GM19351 (cell line): ENCODE measurements around the gene EFCAB9.
A peak's percentile ranks its signal among the peaks of the same experiment; 100 is the strongest.
"Not testable (repeated sequence)": the region's sequence is repeated elsewhere in the genome, so short reads cannot be mapped to it uniquely, and the experiment has no call there.

Experiments
- ATAC-seq: cut with Tn5 transposase; IDR thresholded peaks from one replicate; pipeline ENCODE4 v1.9.1; 2021; ENCODE audit warnings: mild to moderate bottlenecking, moderate library complexity; ENCODE audit not compliant: unreplicated experiment

EFCAB9 gene

DNA sequence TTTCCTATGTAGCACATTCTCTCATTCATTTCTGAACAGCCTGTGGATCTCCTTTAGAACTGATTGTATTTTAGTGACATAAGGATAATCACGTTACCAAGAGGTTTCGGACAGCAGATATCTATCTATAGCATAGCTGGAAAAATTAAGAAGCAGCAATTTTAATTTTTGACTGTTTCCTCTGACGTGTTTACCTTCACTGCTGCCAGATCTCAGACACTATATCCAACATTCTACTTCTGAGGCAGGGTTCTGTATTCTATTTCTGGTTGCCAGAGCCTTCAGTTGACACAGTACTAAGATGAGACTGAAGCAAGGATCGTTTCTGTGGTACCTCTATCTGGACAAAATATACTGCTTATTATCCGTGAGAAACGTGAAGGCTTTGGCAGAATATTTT is at the start of gene EFCAB9:
Gene EFCAB9 (plus strand): TSS at position 301 of the 400 bp plus-strand sequence. CDS start 1 bp downstream, at position 302.
- no peak for ATAC-seq

- no peak for ATAC-seq
Observed at GRCh38 chr5:172144291-172144815, 49.6 kb upstream of the EFCAB9 start.

DNA sequence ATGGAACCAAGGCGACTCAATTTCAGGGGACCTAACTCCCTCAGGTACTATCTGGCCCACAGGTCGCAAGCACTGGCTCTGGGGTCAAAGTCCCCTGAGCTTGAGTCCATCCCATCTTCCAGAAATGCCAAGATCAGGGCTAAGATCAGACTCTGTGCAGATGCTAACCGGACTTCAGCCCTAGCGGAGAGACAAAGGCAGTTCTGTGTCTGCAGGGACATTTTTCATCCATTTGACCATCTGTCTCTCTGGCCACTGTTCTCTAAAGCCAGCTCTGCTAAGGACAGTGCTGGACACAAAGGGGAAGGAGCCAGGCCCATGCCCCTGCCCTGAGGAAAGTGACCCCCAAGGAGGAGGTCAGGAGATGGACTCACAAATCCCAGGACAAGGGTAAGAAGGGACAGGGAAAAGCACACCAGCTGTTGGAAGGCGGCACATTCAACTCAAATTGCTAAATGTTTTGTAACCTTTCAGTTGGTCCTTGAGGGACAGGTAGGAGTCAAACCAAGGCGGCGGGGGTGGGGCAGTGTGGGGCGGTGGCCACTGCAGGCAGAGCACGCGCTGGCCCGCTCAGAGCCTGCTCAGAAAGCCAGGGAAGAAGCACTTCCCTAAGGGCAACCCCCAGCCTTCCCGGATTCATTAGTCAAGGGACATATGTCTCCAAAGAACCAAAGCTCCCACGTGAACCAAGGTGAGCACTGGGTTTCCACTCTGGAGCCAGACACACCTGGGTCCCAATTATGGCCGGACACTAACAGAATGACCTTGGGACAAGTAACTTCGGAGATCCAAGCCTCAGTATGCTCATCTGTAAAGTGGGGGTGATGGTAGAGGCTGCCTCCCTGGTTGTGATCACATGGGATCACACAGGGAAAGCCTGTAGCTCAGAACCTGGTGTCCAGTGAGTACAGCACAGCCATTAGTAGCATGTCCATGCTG is 48.8 kb upstream of the EFCAB9 start:
- ATAC-seq: no peak

- ATAC-seq: no peak
Observed at GRCh38 chr5:172145870-172146747, 47.9 kb upstream of the EFCAB9 start.

DNA sequence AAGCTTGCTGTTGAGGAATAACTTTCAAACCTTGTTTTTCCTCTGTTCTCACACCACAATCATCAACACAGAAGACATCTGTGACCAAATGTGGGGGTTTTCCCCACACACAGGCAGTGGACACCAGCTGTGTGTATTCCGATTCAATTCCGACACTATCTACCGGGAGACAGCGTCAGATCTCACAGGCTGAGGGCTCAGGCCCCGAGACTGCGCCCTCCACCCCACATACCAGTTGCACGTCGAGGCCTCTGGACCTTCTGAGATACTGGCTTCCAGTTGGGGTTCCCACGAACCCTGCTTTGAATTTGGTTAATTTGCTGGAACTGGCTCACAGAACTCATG is 47.3 kb upstream of the EFCAB9 start:
- ATAC-seq: no peak

DNA sequence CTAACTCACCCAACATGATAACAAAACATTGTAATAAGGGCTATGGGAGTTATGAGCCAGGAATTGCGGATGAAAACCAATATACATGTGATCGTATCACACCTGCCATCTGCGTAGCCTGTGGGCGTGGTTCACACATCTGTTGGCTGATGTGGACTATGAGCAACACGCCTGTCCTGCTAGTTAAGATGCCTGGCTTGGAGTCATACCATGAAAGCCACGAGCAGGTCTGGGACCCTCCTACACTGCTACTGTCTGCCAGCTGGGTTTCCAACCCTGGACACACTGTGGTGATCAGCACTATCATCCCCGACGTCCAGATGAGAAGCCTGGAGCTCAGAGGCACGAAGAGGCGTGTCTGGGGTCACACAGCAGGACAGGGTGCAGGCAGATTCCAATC is 46.1 kb upstream of the EFCAB9 start:
- ATAC-seq: no peak

DNA sequence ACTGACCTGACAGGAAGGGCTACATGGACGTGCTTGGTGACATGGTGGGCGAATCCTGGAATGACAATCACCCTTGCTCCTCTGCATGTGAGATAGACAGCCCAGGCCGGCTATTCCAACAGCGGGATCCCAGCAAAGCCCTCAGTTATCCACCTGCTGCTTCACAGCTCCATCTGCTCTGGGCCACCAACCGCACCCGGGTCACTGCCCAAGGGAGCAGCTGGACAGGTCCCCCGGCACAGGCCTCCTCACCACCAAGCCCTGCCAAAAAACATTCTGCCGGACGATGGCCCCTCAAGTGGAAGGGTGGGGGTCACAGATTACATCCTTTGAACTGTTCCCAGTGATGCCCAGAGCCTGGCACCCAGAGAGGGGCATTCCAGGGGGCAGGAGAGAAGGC is 45.6 kb upstream of the EFCAB9 start:
- ATAC-seq: no peak

DNA sequence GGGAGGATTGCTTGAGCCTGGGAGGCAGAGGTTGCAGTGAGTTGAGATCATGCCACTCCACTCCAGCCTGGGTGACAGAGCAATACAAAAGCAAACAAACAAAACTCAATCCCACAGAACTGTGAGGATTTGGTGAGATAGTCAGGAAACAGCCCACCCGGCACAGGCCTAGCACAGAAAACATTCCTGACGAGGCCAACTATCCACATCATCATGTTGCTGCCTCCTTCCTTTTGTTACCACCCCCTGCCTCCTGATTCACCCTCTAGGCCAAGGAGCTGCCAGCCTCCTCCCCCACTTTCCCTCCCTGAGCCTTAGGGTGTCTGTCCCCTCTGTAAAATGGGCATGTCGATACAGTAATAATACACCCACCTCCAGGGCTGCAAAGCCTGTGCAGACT is 44.9 kb upstream of the EFCAB9 start:
- ATAC-seq: no peak

DNA sequence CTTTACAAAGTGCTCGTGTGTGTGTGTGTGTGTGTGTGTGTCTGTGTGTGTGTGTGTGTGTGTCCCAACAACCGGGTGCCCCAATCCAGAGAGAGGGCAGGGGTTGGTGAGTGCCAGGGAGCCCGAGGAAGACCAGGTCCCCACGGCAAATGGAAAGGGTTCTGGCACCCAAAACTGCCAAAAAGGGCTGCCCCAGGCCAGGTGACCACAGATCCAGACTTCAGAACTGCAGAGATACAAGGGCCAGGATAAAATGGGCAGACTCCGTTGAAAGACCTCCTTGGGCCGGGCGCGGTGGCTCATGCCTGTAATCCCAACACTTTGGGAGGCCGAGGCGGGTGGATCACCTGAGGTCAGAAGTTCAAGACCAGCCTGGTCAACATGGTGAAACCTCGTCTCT is 44.5 kb upstream of the EFCAB9 start:
- not testable (repeated sequence) for ATAC-seq

- peak; percentile 74 for ATAC-seq
Observed at GRCh38 chr5:172150514-172151425, 43.2 kb upstream of the EFCAB9 start.

- ATAC-seq: no peak
Observed at GRCh38 chr5:172151661-172152210, 42.2 kb upstream of the EFCAB9 start.

DNA sequence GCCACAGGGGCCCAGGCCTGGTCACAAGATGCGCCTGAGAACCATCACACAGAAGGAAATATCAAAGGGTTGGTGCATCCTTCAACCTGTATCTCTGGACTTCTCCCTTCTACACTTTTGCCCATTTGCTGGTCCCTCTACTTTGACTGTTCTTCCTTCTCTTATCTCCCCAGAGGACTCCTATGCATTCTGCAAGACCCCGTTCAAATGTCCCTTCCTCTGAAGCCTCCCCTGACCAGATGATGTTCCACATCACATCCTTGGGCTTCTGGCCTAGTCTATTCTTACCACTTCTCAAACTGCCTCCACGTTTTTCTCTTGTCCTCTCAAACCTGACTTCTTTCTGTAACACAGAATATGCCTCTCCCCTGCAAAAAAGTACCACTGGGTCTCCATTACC is 40.3 kb upstream of the EFCAB9 start:
- ATAC-seq: no peak

DNA sequence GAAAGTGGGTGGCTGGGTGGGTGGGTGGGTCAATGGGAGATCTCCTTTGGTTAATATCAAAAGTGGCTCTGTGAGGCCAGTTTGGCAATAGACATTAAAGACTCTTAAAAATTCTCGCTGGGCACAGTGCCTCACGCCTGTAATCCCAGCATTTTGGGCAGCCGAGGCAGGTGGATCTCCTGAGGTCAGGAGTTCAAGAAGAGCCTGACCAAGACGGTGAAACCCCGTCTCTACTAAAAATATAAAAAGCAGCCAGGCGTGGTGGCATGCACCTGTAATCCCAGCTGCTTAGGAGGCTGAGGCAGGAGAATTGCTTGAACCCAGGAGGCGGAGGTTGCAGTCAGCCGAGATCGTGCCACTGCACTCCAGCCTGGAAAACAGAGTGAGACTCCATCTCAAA is 38.9 kb upstream of the EFCAB9 start:
- ATAC-seq: not testable (repeated sequence)

DNA sequence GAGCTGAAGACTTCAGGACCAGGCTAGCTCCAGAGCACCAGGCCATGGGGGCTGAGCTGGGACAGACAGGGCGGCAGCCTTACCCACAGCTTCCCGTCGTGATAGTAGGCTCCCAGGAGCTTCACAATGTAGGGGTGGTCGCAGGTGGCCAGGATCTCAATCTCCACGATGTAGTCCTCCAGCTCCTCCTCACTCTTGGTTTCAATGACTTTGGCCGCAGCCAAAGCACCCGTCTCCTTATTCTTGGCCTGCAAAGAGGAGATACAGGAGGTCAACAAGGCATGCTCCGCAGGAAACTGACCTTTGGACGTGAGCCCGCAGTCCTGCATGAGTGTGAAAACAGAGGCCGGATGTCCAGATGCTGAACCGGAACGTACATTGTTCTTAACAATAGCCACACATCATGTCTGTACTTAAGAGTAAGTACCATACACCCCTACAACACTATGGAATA is 37.4 kb upstream of the EFCAB9 start:
- ATAC-seq: no peak

DNA sequence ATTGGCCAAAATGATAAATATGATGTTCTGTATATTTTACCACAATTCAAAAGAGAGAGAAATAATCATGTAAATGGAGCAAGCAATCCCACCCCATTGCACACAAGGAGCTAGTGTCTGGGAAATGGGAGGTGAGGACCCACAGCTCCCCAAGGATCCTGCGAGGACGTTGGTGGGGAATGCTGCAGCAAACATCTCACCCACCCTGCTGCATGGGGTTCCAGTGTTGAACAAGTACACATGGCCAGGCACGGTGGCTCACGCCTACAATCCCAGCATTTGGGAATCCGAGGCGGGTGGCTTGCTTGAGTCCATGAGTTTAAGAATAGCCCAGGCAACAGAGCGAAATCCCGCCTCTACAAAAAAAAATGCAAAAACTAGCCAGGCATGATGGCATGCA is 35.0 kb upstream of the EFCAB9 start:
- ATAC-seq: no peak

GRCh38 chr5:172160506-172160905 is 33.5 kb upstream of the EFCAB9 start:
- ATAC-seq: no peak

- no peak for ATAC-seq
Observed at GRCh38 chr5:172162323-172162986, 31.5 kb upstream of the EFCAB9 start.

DNA sequence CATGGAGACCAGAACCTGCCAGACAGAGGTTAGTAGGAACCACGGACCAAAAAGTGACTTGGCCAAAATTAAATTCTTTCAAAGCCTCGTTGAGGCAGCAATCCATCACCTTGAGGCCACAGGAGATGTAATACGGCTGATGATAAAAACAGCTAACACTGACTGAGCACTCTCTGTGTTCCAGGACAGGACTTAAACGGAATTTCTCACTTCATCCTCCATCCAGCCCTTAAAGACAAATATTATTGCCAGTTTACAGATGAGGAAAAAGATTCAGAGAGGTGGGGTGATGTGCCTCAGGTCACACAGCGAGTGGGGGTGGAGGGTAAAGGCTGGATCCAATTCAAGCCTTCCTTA is 31.0 kb upstream of the EFCAB9 start:
- no peak for ATAC-seq

DNA sequence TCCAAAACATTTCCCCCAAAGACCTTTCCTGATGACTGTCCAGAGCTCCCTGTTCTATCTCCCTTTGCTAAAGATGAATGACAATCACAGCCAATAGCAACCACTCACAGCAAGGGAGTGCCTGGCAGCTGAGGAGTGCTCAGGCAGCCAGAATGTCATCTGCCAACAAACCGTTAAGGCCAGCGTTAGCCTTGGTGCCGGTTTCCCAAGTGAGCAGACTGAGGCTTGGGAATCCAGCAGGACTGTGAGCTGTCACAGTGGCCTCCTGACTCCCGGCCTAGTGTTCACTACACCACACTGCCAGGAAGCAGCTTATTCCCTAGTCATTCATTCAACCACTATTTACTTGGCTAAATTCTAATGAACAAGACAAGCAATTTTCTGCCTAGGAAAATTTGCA is 30.6 kb upstream of the EFCAB9 start:
- no peak for ATAC-seq

DNA sequence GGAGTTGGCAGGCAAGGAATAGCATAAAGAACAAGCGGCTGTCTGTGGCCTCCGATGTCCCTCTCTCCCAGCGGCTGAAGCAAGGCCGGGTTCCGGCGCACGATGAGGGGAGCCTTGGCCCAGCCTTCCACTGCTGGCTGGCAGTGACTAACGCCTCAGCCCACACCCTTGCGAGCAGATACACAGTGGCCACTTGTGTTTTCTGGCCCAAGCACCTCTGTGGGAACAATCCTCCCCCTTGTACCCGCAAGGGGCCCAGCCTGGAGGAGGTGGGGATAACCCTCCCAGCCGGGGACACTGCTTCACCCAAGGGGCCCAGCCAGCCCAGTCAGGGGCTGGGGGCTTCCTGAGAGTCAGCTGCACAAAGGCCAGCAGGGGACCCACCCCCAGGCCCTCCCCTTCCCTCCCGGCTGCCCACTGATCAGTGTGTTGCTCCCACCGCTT is 29.2 kb upstream of the EFCAB9 start:
- ATAC-seq: no peak
